ENCODE measurements around the gene SUPT5H. TPM values are rescaled to one million over a fixed set of nuclear protein-coding genes. Genes with fewer than 3 reads are reported as not detected.

The SUPT5H gene
- total and polyA plus RNA-seq, 8 donors, result 93.6 to 152 (median 139) TPM

DNA sequence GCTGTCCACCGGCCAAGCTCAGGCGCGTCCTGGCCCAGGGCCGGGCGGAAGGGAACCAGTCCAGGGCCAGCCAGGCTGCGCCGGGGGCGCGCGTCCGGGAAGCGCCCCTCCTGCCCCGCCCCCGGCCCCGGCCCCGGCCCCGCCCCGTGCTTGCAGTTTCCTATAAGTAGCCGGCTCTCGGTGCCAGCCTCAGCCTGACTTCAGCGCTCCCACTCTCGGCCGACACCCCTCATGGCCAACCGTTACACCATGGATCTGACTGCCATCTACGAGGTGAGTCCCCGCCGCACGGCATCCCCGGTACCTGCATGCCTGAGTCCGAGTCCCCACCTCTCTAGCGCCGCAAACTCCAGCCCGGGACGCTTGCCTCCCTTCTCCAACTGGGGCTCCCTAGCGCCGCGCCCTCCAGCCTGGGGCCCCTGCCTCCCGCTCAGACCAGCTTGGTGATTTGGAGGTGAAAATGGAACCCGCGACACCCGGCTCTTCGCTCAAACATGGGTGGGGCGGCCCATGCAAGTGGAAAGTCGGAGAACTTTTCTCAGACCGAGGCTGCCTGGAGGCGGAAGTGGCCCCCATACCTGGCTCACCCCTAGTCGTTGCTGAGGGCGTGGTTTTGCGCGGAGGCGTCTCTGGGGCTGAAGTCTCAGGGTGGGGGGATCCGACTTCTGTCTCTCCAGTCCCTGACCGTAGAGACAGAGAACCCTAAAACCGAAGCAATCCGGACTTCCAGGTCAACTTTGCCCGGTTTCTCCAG, 38.5 kb upstream of the SUPT5H start, which contains the start of gene ZFP36:
ZFP36 (plus strand) TSS at position 192 of the 754 bp plus-strand sequence; CDS start at position 250, 58 bp downstream.
- peaks cover 9 to 21% of the 10 kb centered on the region in 2 donors for H3K36me3 ChIP-seq
- ATAC-seq, result peak; percentile 28
- TF ChIP-seq, protein P1, sequence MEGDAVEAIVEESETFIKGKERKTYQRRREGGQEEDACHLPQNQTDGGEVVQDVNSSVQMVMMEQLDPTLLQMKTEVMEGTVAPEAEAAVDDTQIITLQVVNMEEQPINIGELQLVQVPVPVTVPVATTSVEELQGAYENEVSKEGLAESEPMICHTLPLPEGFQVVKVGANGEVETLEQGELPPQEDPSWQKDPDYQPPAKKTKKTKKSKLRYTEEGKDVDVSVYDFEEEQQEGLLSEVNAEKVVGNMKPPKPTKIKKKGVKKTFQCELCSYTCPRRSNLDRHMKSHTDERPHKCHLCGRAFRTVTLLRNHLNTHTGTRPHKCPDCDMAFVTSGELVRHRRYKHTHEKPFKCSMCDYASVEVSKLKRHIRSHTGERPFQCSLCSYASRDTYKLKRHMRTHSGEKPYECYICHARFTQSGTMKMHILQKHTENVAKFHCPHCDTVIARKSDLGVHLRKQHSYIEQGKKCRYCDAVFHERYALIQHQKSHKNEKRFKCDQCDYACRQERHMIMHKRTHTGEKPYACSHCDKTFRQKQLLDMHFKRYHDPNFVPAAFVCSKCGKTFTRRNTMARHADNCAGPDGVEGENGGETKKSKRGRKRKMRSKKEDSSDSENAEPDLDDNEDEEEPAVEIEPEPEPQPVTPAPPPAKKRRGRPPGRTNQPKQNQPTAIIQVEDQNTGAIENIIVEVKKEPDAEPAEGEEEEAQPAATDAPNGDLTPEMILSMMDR (IDR thresholded peaks at IDR 0.05), result no peak
- H3K27ac ChIP-seq, result peak within 1 kb of the TSS; percentile 98 to 100
- intact Hi-C loops (cut with DNase I), result no loop called here
- H3K4me3 ChIP-seq, result peak within 1 kb of the TSS; percentile 99 to 100
- no peaks in the 10 kb centered on the region for H3K9me3 ChIP-seq
- H3K4me1 ChIP-seq, result peaks cover 24 to 62% of the 10 kb centered on the region in 2 donors
- peak; percentile 86 to 96 (median 89) for DNase-seq
- H3K27me3 ChIP-seq, result no peaks in the 10 kb centered on the region

DNA sequence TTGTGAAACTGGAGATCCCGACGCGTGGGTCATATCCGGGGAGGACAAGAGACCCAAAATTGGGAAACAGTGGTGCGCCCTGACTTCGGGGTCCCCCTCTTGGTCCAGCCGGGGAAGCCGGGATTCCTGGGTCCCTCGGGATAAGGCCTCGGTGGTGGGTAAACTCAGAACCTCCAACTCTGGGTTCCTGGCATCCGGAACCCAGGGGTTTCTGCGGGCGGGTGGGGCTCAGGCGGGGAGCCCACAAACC, 38.0 kb upstream of the SUPT5H start:
- Histone ChIP-seq H3K27ac (peak overlapping the region; percentile 98 to 100), H3K36me3 (peaks cover 9 to 21% of the 10 kb centered on the region in 2 donors), H3K4me1 (peaks cover 19 to 58% of the 10 kb centered on the region in 2 donors), H3K9me3 (no peaks in the 10 kb centered on the region), H3K27me3 (no peaks in the 10 kb centered on the region), H3K4me3 (peak overlapping the region; percentile 99 to 100)
- DNase-seq (no peak), ATAC-seq (no peak)
- intact Hi-C loops (cut with DNase I), result no loop called here
- TF ChIP-seq, protein P1 (IDR thresholded peaks at IDR 0.05), result no peak

DNA sequence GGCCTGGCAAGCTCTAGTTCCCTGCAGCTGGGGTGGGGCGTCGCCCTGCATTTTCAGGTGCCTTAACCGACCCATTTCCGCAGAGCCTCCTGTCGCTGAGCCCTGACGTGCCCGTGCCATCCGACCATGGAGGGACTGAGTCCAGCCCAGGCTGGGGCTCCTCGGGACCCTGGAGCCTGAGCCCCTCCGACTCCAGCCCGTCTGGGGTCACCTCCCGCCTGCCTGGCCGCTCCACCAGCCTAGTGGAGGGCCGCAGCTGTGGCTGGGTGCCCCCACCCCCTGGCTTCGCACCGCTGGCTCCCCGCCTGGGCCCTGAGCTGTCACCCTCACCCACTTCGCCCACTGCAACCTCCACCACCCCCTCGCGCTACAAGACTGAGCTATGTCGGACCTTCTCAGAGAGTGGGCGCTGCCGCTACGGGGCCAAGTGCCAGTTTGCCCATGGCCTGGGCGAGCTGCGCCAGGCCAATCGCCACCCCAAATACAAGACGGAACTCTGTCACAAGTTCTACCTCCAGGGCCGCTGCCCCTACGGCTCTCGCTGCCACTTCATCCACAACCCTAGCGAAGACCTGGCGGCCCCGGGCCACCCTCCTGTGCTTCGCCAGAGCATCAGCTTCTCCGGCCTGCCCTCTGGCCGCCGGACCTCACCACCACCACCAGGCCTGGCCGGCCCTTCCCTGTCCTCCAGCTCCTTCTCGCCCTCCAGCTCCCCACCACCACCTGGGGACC, 37.6 kb upstream of the SUPT5H start:
- H3K4me1 ChIP-seq, result peaks cover 16 to 58% of the 10 kb centered on the region in 2 donors
- H3K9me3 ChIP-seq, result no peaks in the 10 kb centered on the region
- H3K27ac ChIP-seq, result peak overlapping the region; percentile 98 to 100
- peak overlapping the region; percentile 99 to 100 for H3K4me3 ChIP-seq
- no peak for ATAC-seq
- peaks cover 0 to 4% of the 10 kb centered on the region in 2 donors for H3K27me3 ChIP-seq
- TF ChIP-seq, protein P1 (IDR thresholded peaks at IDR 0.05), result no peak
- H3K36me3 ChIP-seq, result peaks cover 9 to 21% of the 10 kb centered on the region in 2 donors
- intact Hi-C loops (cut with DNase I), result no loop called here
- peak in 3 of 4 donors; percentile 62 to 87 (median 74) for DNase-seq

DNA sequence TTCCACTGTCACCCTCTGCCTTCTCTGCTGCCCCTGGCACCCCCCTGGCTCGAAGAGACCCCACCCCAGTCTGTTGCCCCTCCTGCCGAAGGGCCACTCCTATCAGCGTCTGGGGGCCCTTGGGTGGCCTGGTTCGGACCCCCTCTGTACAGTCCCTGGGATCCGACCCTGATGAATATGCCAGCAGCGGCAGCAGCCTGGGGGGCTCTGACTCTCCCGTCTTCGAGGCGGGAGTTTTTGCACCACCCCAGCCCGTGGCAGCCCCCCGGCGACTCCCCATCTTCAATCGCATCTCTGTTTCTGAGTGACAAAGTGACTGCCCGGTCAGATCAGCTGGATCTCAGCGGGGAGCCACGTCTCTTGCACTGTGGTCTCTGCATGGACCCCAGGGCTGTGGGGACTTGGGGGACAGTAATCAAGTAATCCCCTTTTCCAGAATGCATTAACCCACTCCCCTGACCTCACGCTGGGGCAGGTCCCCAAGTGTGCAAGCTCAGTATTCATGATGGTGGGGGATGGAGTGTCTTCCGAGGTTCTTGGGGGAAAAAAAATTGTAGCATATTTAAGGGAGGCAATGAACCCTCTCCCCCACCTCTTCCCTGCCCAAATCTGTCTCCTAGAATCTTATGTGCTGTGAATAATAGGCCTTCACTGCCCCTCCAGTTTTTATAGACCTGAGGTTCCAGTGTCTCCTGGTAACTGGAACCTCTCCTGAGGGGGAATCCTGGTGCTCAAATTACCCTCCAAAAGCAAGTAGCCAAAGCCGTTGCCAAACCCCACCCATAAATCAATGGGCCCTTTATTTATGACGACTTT, 36.8 kb upstream of the SUPT5H start:
- TF ChIP-seq, protein P1 (IDR thresholded peaks at IDR 0.05), result no peak
- peaks cover 9 to 21% of the 10 kb centered on the region in 2 donors for H3K36me3 ChIP-seq
- H3K27ac ChIP-seq, result peak overlapping the region; percentile 98 to 100
- no peaks in the 10 kb centered on the region for H3K9me3 ChIP-seq
- DNase-seq (peak in 1 of 4 donors; percentile 52), ATAC-seq (no peak)
- intact Hi-C loops (cut with DNase I), result no loop called here
- H3K4me1 ChIP-seq, result peaks cover 11 to 60% of the 10 kb centered on the region in 2 donors
- peaks cover 0 to 11% of the 10 kb centered on the region in 2 donors for H3K27me3 ChIP-seq
- peak overlapping the region; percentile 99 to 100 for H3K4me3 ChIP-seq

Measured in left lung (tissue), 10 donors.